Measurements from ENCODE around the gene TCF7. TPM values are rescaled to one million over a fixed set of nuclear protein-coding genes. Genes with fewer than 3 reads are reported as not detected.
A peak's percentile ranks its signal among the peaks of the same experiment; 100 is the strongest.

TCF7 gene
- total and polyA plus RNA-seq, 2 of the 13 experiments (the other 11 are each of a cell fraction or from before 2014, with no cell fraction given) = 6.3 to 6.8 TPM

- TF ChIP-seq ARID4A (CRISPR knock-in tag; IDR thresholded peaks at IDR 0.05; ENCODE audit: borderline replicate concordance) = peak; percentile 80; the same call in 1 of the 2 replicates
- peak; percentile 94 for TF ChIP-seq ZNF503 (CRISPR knock-in tag; IDR thresholded peaks at IDR 0.05)
- TF ChIP-seq PHF8 (CRISPR knock-in tag; IDR thresholded peaks at IDR 0.05) = peak; percentile 31; the same call in 1 of the 2 replicates
- TF ChIP-seq FOXA1 (IDR thresholded peaks at IDR 0.05) = no peak
- TF ChIP-seq FOXA1 (CRISPR knock-in tag; IDR thresholded peaks at IDR 0.05) = peak; percentile 74
- TF ChIP-seq, protein P1, sequence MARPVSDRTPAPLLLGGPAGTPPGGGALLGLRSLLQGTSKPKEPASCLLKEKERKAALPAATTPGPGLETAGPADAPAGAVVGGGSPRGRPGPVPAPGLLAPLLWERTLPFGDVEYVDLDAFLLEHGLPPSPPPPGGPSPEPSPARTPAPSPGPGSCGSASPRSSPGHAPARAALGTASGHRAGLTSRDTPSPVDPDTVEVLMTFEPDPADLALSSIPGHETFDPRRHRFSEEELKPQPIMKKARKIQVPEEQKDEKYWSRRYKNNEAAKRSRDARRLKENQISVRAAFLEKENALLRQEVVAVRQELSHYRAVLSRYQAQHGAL (CRISPR knock-in tag; IDR thresholded peaks at IDR 0.05; ENCODE audit: not compliant biosample characterization) = no peak
- 0 out of 2 replicates have a peak, but pooled peaks have one; percentile 14 for TF ChIP-seq SP4 (CRISPR knock-in tag; IDR thresholded peaks at IDR 0.05)
- peak; percentile 11 to 26; a peak in 2 of 4 replicates for TF ChIP-seq MAFK (conservative IDR thresholded peaks at IDR 0.05 in 1 of 2, IDR thresholded peaks at IDR 0.05 in 1 of 2; ENCODE audit: low read length in 2 of 2)
- TF ChIP-seq, protein P2, sequence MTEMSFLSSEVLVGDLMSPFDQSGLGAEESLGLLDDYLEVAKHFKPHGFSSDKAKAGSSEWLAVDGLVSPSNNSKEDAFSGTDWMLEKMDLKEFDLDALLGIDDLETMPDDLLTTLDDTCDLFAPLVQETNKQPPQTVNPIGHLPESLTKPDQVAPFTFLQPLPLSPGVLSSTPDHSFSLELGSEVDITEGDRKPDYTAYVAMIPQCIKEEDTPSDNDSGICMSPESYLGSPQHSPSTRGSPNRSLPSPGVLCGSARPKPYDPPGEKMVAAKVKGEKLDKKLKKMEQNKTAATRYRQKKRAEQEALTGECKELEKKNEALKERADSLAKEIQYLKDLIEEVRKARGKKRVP (CRISPR knock-in tag; IDR thresholded peaks at IDR 0.05) = peak in 1 of 2 experiments; percentile 79; a peak in 2 of 4 replicates
- TF ChIP-seq ZMYM4 (CRISPR knock-in tag; IDR thresholded peaks at IDR 0.05) = peak; percentile 88
- TF ChIP-seq SIX4 (CRISPR knock-in tag; IDR thresholded peaks at IDR 0.05) = 0 out of 2 replicates have a peak, but pooled peaks have one; percentile 52
- TF ChIP-seq ZBTB39 (CRISPR knock-in tag; IDR thresholded peaks at IDR 0.05) = peak; percentile 96
- peak; percentile 10; the same call in 1 of the 2 replicates for TF ChIP-seq TBX3 (IDR thresholded peaks at IDR 0.05; ENCODE audit: borderline replicate concordance)
- peak; percentile 94 for TF ChIP-seq REPIN1 (CRISPR knock-in tag; IDR thresholded peaks at IDR 0.05; ENCODE audit: borderline replicate concordance, low read depth)
- TF ChIP-seq SMARCC2 (IDR thresholded peaks at IDR 0.05) = 0 out of 2 replicates have a peak, but pooled peaks have one; percentile 74
Observed at GRCh38 chr5:134098690-134099089, 15.8 kb upstream of the TCF7 start (continued).

Data from HepG2 (cell line).